HepG2 (cell line): ENCODE results near the gene TXNL4B. TPM values are rescaled to one million over a fixed set of nuclear protein-coding genes. Genes with fewer than 3 reads are reported as not detected.
"Not testable (repeated sequence)": the region's sequence is repeated elsewhere in the genome, so short reads cannot be mapped to it uniquely, and the experiment has no call there.

Experiments
- ATAC-seq: fragments of 200-7000 bp; cut with Tn5 transposase; 3 replicates; pipeline ENCODE4 v1.9.1; 2020; ENCODE audit warnings: mild to moderate bottlenecking, moderate library complexity
- BruUV-seq: library from RNA; stranded (reverse); fragments of 400-500 nt; replicated peaks from 2 replicates; lab custom pipeline; 2021; lab: Mats Ljungman, UMichigan
- CTCF ChIA-PET: fragments of 300-600 bp; formaldehyde crosslinking; extraction: SDS; loops from one replicate; lab custom pipeline; 2021; ENCODE audit warnings: low total read pairs, inconsistent platforms, low intra/inter-chr PET ratio; lab: Yijun Ruan, JAX
- POLR2A ChIA-PET: fragments of 350-600 bp; sonication (Branson Sonifier 250); formaldehyde crosslinking; loops from one replicate; lab custom pipeline; 2020; ENCODE audit warnings: antibody characterized with exemption, inconsistent platforms; lab: Yijun Ruan, JAX
- DNase-seq: peaks from one replicate; pipeline ENCODE4 v3.0.0-alpha.2; 2015; ENCODE audit warnings: low spot score
- FAIRE-seq: peaks from 3 replicates; lab custom pipeline; 2011; peaks lifted over from hg19 to GRCh38; lab: Jason Lieb, UNC
- H2AFZ ChIP-seq: one replicate; pipeline ENCODE4 v1.6.1; 2011; ENCODE audit warnings: low read length, inconsistent platforms
- H3K27ac ChIP-seq: fragments of 300-600 bp; 3 replicates; pipeline ENCODE4 v1.8.0; 2011; ENCODE audit warnings: mixed run types, mild to moderate bottlenecking, mixed read lengths, low read length, inconsistent platforms; ENCODE audit not compliant: insufficient read depth; ENCODE audit errors: extremely low read length
- H3K27me3 ChIP-seq, 2 experiments: fragments of 200-600 bp in 1 of 2; 2 replicates in 1 of 2; 3 replicates in 1 of 2; pipeline versions ENCODE4 v1.6.0 to v1.8.0; 2011; ENCODE audit warnings: low read length in 2 of 2, mild to moderate bottlenecking in 2 of 2, moderate library complexity in 2 of 2, inconsistent platforms in 1 of 2; ENCODE audit not compliant: insufficient read depth in 2 of 2, control insufficient read depth in 1 of 2
- H3K36me3 ChIP-seq, 2 experiments: fragments of 200-600 bp in 1 of 2; replicated peaks in 1 of 2; 2 replicates in 1 of 2; 3 replicates in 1 of 2; pipeline versions ENCODE4 v1.5.1 to v1.8.0; 2011; ENCODE audit warnings: low read length in 2 of 2, inconsistent platforms in 1 of 2; ENCODE audit not compliant: insufficient read depth in 2 of 2, control insufficient read depth in 1 of 2
- H3K4me1 ChIP-seq: 2 replicates; pipeline ENCODE4 v1.5.1; 2012; ENCODE audit warnings: low read length, inconsistent platforms; ENCODE audit not compliant: insufficient read depth
- H3K4me2 ChIP-seq: 2 replicates; pipeline ENCODE4 v1.6.0; 2011; ENCODE audit warnings: low read depth, low read length, inconsistent platforms
- H3K4me3 ChIP-seq, 3 experiments: fragments of 200-600 bp in 1 of 3; sonication (generic), shearing (Covaris generic) in 1 of 3; replicated peaks in 1 of 3; 2 replicates each; pipeline ENCODE4 v1.5.1; 2011 to 2016; ENCODE audit warnings: low read length in 3 of 3, inconsistent platforms in 2 of 3, low read depth in 2 of 3, mild to moderate bottlenecking in 2 of 3, control low read depth in 1 of 3, mixed read lengths in 1 of 3; ENCODE audit not compliant: insufficient read depth in 1 of 3
- H3K79me2 ChIP-seq: one replicate; pipeline ENCODE4 v1.6.1; 2011; ENCODE audit warnings: low read length, inconsistent platforms; ENCODE audit not compliant: insufficient read depth
- H3K9ac ChIP-seq: 2 replicates; pipeline ENCODE4 v1.6.0; 2011; ENCODE audit warnings: mild to moderate bottlenecking, low read depth, low read length, inconsistent platforms; ENCODE audit not compliant: insufficient read depth
- H3K9me3 ChIP-seq: 2 replicates; pipeline ENCODE4 v1.5.1; 2012; ENCODE audit warnings: mild to moderate bottlenecking, low read length
- H4K20me1 ChIP-seq: 2 replicates; pipeline ENCODE4 v1.6.0; 2011; ENCODE audit warnings: inconsistent platforms, mild to moderate bottlenecking, low read length, moderate library complexity; ENCODE audit not compliant: insufficient read depth
- ARID5B ChIP-seq: IDR thresholded peaks from 2 replicates; pipeline ENCODE4 v1.4.0; 2020; ENCODE audit warnings: mild to moderate bottlenecking, missing genetic modification reagents
- FOXO1 ChIP-seq: sonication (generic); formaldehyde crosslinking; IDR thresholded peaks from 2 replicates; pipeline ENCODE4 v1.4.0; 2020; ENCODE audit warnings: missing genetic modification reagents
- GATA4 ChIP-seq: sonication (generic); IDR thresholded peaks from 2 replicates; pipeline ENCODE4 v1.6.1; 2016; ENCODE audit warnings: antibody characterized with exemption, low read depth, borderline replicate concordance
- HMG20A ChIP-seq: IDR thresholded peaks from 2 replicates; pipeline ENCODE4 v1.6.1; 2016; ENCODE audit warnings: borderline replicate concordance
- HNF1A ChIP-seq, 2 experiments: sonication (generic) in 1 of 2; formaldehyde crosslinking in 1 of 2; IDR thresholded peaks; 2 replicates each; pipeline versions ENCODE4 v1.4.0 to v1.6.1; 2016 to 2020; ENCODE audit warnings: borderline replicate concordance in 1 of 2, low read depth in 1 of 2, mild to moderate bottlenecking in 1 of 2, missing genetic modification reagents in 1 of 2
- HNF4G ChIP-seq, 2 experiments: sonication (generic) in 1 of 2; formaldehyde crosslinking in 1 of 2; IDR thresholded peaks; 2 replicates each; pipeline versions ENCODE4 v1.4.0 to v1.6.1; 2011 to 2020; ENCODE audit warnings: borderline replicate concordance in 2 of 2, low read depth in 2 of 2, mild to moderate bottlenecking in 2 of 2, low read length in 1 of 2, missing genetic modification reagents in 1 of 2, moderate library complexity in 1 of 2
- KMT2B ChIP-seq: IDR thresholded peaks from 2 replicates; pipeline ENCODE4 v1.6.1; 2016; ENCODE audit warnings: missing genetic modification reagents, missing compliant biosample characterization
- POLR2G ChIP-seq: fragments of 200-400 bp; formaldehyde crosslinking; IDR thresholded peaks from 2 replicates; pipeline ENCODE4 v1.6.1; 2018; ENCODE audit warnings: mild to moderate bottlenecking, low read depth, low read length, moderate library complexity
- RARA ChIP-seq: IDR thresholded peaks from 2 replicates; pipeline ENCODE4 v1.6.1; 2016; ENCODE audit warnings: missing genetic modification reagents, missing compliant biosample characterization
- TARDBP ChIP-seq: sonication (generic); formaldehyde crosslinking; IDR thresholded peaks from 2 replicates; pipeline ENCODE4 v1.8.0; 2022; ENCODE audit warnings: mild to moderate bottlenecking, missing genetic modification reagents
- ZNF264 ChIP-seq: sonication (generic); formaldehyde crosslinking; IDR thresholded peaks from 2 replicates; pipeline ENCODE4 v1.4.0; 2020; ENCODE audit warnings: missing genetic modification reagents
- ZNF292 ChIP-seq: sonication (generic); formaldehyde crosslinking; IDR thresholded peaks from 2 replicates; pipeline ENCODE4 v1.8.1; 2022; ENCODE audit warnings: mild to moderate bottlenecking, low read depth, missing genetic modification reagents, borderline replicate concordance
- ZNF547 ChIP-seq: sonication (generic); formaldehyde crosslinking; IDR thresholded peaks from 2 replicates; pipeline ENCODE4 v1.5.1; 2020; ENCODE audit warnings: mild to moderate bottlenecking, missing genetic modification reagents
- ZNF772 ChIP-seq: sonication (generic); formaldehyde crosslinking; IDR thresholded peaks from 2 replicates; pipeline ENCODE4 v1.5.0; 2020; ENCODE audit warnings: mild to moderate bottlenecking, missing genetic modification reagents
- WGBS: methylation state at CpG from one replicate; pipeline ENCODE4 v1.1.6; 2017; ENCODE audit warnings: low lambda C conversion rate; 5-methylcytosine and 5-hydroxymethylcytosine counted together
- in situ Hi-C: cut with HindIII; loops from 2 replicates; pipeline ENCODE4 v1.10.0; 2017; ENCODE audit warnings: low pct_unique_long_range_greater_than_20kb; ENCODE audit not compliant: extremely low pct_ligation_motif_present
- intact Hi-C: fragments of 100-400 bp; cut with micrococcal nuclease; formaldehyde crosslinking; loops from one replicate; pipeline ENCODE4 v1.10.0; 2022; ENCODE audit not compliant: unreplicated experiment
- polyA plus RNA-seq, 8 experiments: library from polyadenylated mRNA; depleted of rRNA in 3 of 8; stranded (reverse) in 7 of 8; unstranded in 1 of 8; fragments of >200 nt; fragmentation: Illumina TruSeq in 4 of 8; extraction: Trizol in 4 of 8; gene quantifications; 2 replicates each; pipeline versions ENCODE4 v1.2.1 to v1.2.3, GENCODE V29; 2011 to 2016; ENCODE audit warnings: low read depth in 4 of 8, missing spikeins in 1 of 8, mixed read lengths in 1 of 8; ENCODE audit not compliant: insufficient read depth in 1 of 8
- total RNA-seq, 5 experiments: library from RNA; depleted of rRNA; stranded (reverse); fragments of >200 nt; fragmentation: Illumina TruSeq; extraction: Trizol; gene quantifications; 2 replicates each; pipeline ENCODE4 v1.2.3, GENCODE V29; 2016; ENCODE audit warnings: low read depth in 1 of 5

The TXNL4B gene
- total and polyA plus RNA-seq, 2 of the 13 experiments (the other 11 are each of a cell fraction or from before 2014, with no cell fraction given): 17.4 to 18.3 TPM

GRCh38 chr16:72054254-72054847, 39.1 kb downstream of the TXNL4B start, which contains the start of gene HP:
TSS of gene HP (plus strand) at chr16:72054505. CDS start at chr16:72054653, 148 bp downstream.
- H3K9me3 ChIP-seq; H3K36me3 ChIP-seq; BruUV-seq; H3K27me3 ChIP-seq; H4K20me1 ChIP-seq; H3K79me2 ChIP-seq; intact Hi-C loops; H2AFZ ChIP-seq; in situ Hi-C loops; CTCF ChIA-PET; TF ChIP-seq HNF4G (CRISPR knock-in tag; IDR thresholded peaks at IDR 0.05; ENCODE audit: borderline replicate concordance, low read depth); HNF1A (IDR thresholded peaks at IDR 0.05; ENCODE audit: low read depth): not testable (repeated sequence)
- 0% methylated on average over 5 of the region's 5 CpGs for WGBS
- peak; percentile 95 for ATAC-seq
- POLR2A ChIA-PET: interaction anchor here (0.7 to 2.3 kb wide), 12 partner anchors 9 to 40 kb away, joined by 3 to 123 read pairs (median 8); partner anchors contain the start of genes DHX38, HPR and TXNL4B
- peak within 1 kb of the TSS; percentile 79 for H3K4me2 ChIP-seq
- DNase-seq: peak; percentile 92
- H3K4me1 ChIP-seq: peaks cover 64% of the 10 kb centered on the region
- peak within 1 kb of the TSS; percentile 1 to 43 (median 30); a peak in 3 of 6 replicates for H3K4me3 ChIP-seq
- peak within 1 kb of the TSS; percentile 70 for H3K27ac ChIP-seq
- FAIRE-seq: peak; percentile 100
- peak within 1 kb of the TSS; percentile 45 for H3K9ac ChIP-seq
- TF ChIP-seq RARA (CRISPR knock-in tag): peak; percentile 69
- peak; percentile 52; the same call in 1 of the 2 replicates for TF ChIP-seq ZNF772 (CRISPR knock-in tag)
- TF ChIP-seq HNF4G (IDR thresholded peaks at IDR 0.05; ENCODE audit: borderline replicate concordance, low read depth, low read length): peak; percentile 56; the same call in 1 of the 2 replicates
- peak; percentile 50; the same call in 1 of the 2 replicates for TF ChIP-seq GATA4
- peak; percentile 72 for TF ChIP-seq POLR2G
- 0 out of 2 replicates have a peak, but pooled peaks have one; percentile 29 for TF ChIP-seq TARDBP (CRISPR knock-in tag)
- TF ChIP-seq ZNF292 (CRISPR knock-in tag): peak; percentile 49; the same call in 1 of the 2 replicates
- 0 out of 2 replicates have a peak, but pooled peaks have one; percentile 24 for TF ChIP-seq ZNF547
- peak; percentile 89 for TF ChIP-seq ARID5B
- peak; percentile 64; the same call in 1 of the 2 replicates for TF ChIP-seq HMG20A (CRISPR knock-in tag)
- TF ChIP-seq HNF1A (CRISPR knock-in tag; IDR thresholded peaks at IDR 0.05; ENCODE audit: borderline replicate concordance): peak; percentile 41; the same call in 1 of the 2 replicates
- peak; percentile 49; the same call in 1 of the 2 replicates for TF ChIP-seq FOXO1 (CRISPR knock-in tag)
- 0 out of 2 replicates have a peak, but pooled peaks have one; percentile 15 for TF ChIP-seq KMT2B (CRISPR knock-in tag)
- TF ChIP-seq ZNF264 (CRISPR knock-in tag): peak; percentile 81
